ENCODE measurements around the gene PCDH11X.
"Not testable (repeated sequence)": the region's sequence is repeated elsewhere in the genome, so short reads cannot be mapped to it uniquely, and the experiment has no call there.

Gene PCDH11X

GRCh38 chrX:91779135-91779534, at the start of gene PCDH11X:
Gene PCDH11X (plus strand): TSS chrX:91779375. CDS start chrX:91835505, 56,130 bp downstream.
- FAIRE-seq: not testable (repeated sequence)

GRCh38 chrX:91747446-91747845, 31.7 kb upstream of the PCDH11X start:
- FAIRE-seq: not testable (repeated sequence)

GRCh38 chrX:91753022-91753421, 26.2 kb upstream of the PCDH11X start:
- not testable (repeated sequence) for FAIRE-seq

- peak; percentile 99 for FAIRE-seq
Observed at GRCh38 chrX:91770619-91771488, 8.3 kb upstream of the PCDH11X start.

GRCh38 chrX:91773943-91774342, 5.2 kb upstream of the PCDH11X start:
- FAIRE-seq: peak; percentile 95

- not testable (repeated sequence) for FAIRE-seq
Observed at GRCh38 chrX:91780008-91780407, 833 bp downstream of the PCDH11X start.

GRCh38 chrX:91780698-91781097, 1.5 kb downstream of the PCDH11X start:
- not testable (repeated sequence) for FAIRE-seq

GRCh38 chrX:91781553-91782298, 2.6 kb downstream of the PCDH11X start:
- FAIRE-seq: not testable (repeated sequence)

- FAIRE-seq: not testable (repeated sequence)
Observed at GRCh38 chrX:91782825-91783224, 3.6 kb downstream of the PCDH11X start.

- not testable (repeated sequence) for FAIRE-seq
Observed at GRCh38 chrX:91817537-91817936, 38.4 kb downstream of the PCDH11X start.

GRCh38 chrX:91825321-91825720, 46.1 kb downstream of the PCDH11X start:
- FAIRE-seq: not testable (repeated sequence)

All from A204.1 (cell line).